HepG2 (cell line): Measurements from ENCODE around the gene TPI1. TPM values are rescaled to one million over a fixed set of nuclear protein-coding genes. Genes with fewer than 3 reads are reported as not detected.

Experiments used
- ARHGAP35 ChIP-seq: sonication (generic); formaldehyde crosslinking; IDR thresholded peaks from 2 replicates; pipeline ENCODE4 v1.9.0; 2022; ENCODE audit warnings: mild to moderate bottlenecking, inconsistent platforms, moderate library complexity, missing genetic modification reagents, borderline replicate concordance
- HMG20A ChIP-seq: IDR thresholded peaks from 2 replicates; pipeline ENCODE4 v1.6.1; 2016; ENCODE audit warnings: borderline replicate concordance
- JARID2 ChIP-seq: sonication (generic); formaldehyde crosslinking; IDR thresholded peaks from 2 replicates; pipeline ENCODE4 v1.8.1; 2023; ENCODE audit warnings: missing genetic modification reagents, inconsistent platforms; ENCODE audit not compliant: insufficient replicate concordance
- MTERF4 ChIP-seq: sonication (generic); formaldehyde crosslinking; IDR thresholded peaks from 2 replicates; pipeline ENCODE4 v1.8.0; 2023; ENCODE audit warnings: mild to moderate bottlenecking, missing genetic modification reagents
- MZF1 ChIP-seq: sonication (generic); formaldehyde crosslinking; IDR thresholded peaks from 2 replicates; pipeline ENCODE4 v1.8.1; 2023; ENCODE audit warnings: mild to moderate bottlenecking, missing genetic modification reagents, borderline replicate concordance
- NR0B2 ChIP-seq: sonication (generic); formaldehyde crosslinking; IDR thresholded peaks from 2 replicates; pipeline ENCODE4 v1.4.0; 2020; ENCODE audit warnings: mild to moderate bottlenecking, missing genetic modification reagents
- PITX1 ChIP-seq: sonication (generic); formaldehyde crosslinking; IDR thresholded peaks from 2 replicates; pipeline ENCODE4 v1.5.1; 2020; ENCODE audit warnings: mild to moderate bottlenecking, missing genetic modification reagents
- RBM39 ChIP-seq: fragments of 200-400 bp; formaldehyde crosslinking; IDR thresholded peaks from one replicate; pipeline ENCODE4 v1.6.1; 2018; ENCODE audit warnings: antibody characterized with exemption, mild to moderate bottlenecking, low read depth, low read length; ENCODE audit not compliant: poor library complexity, severe bottlenecking
- ZBTB42 ChIP-seq: sonication (generic); formaldehyde crosslinking; IDR thresholded peaks from 2 replicates; pipeline ENCODE4 v1.5.0; 2020; ENCODE audit warnings: mild to moderate bottlenecking, missing genetic modification reagents
- ZFP1 ChIP-seq: IDR thresholded peaks from 2 replicates; pipeline ENCODE4 v1.6.1; 2016
- ZNF101 ChIP-seq: sonication (generic); formaldehyde crosslinking; IDR thresholded peaks from 2 replicates; pipeline ENCODE4 v1.4.0; 2020; ENCODE audit warnings: mild to moderate bottlenecking, low read depth, missing genetic modification reagents, borderline replicate concordance
- ZNF282 ChIP-seq: fragments of 450-650 bp; IDR thresholded peaks from 2 replicates; pipeline ENCODE4 v1.6.1; 2018; ENCODE audit not compliant: partially characterized antibody
- ZNF343 ChIP-seq: sonication (generic); formaldehyde crosslinking; IDR thresholded peaks from 2 replicates; pipeline ENCODE4 v1.4.0; 2020; ENCODE audit warnings: mild to moderate bottlenecking, missing genetic modification reagents
- ZNF414 ChIP-seq: sonication (generic); formaldehyde crosslinking; IDR thresholded peaks from 2 replicates; pipeline ENCODE4 v1.5.0; 2020; ENCODE audit warnings: missing genetic modification reagents
- ZNF891 ChIP-seq: sonication (generic); formaldehyde crosslinking; IDR thresholded peaks from 2 replicates; pipeline ENCODE4 v1.5.0; 2020; ENCODE audit warnings: mild to moderate bottlenecking, missing genetic modification reagents
- polyA plus RNA-seq, 8 experiments: library from polyadenylated mRNA; depleted of rRNA in 3 of 8; stranded (reverse) in 7 of 8; unstranded in 1 of 8; fragments of >200 nt; fragmentation: Illumina TruSeq in 4 of 8; extraction: Trizol in 4 of 8; gene quantifications; 2 replicates each; pipeline versions ENCODE4 v1.2.1 to v1.2.3, GENCODE V29; 2011 to 2016; ENCODE audit warnings: low read depth in 4 of 8, missing spikeins in 1 of 8, mixed read lengths in 1 of 8; ENCODE audit not compliant: insufficient read depth in 1 of 8
- total RNA-seq, 5 experiments: library from RNA; depleted of rRNA; stranded (reverse); fragments of >200 nt; fragmentation: Illumina TruSeq; extraction: Trizol; gene quantifications; 2 replicates each; pipeline ENCODE4 v1.2.3, GENCODE V29; 2016; ENCODE audit warnings: low read depth in 1 of 5
- TF ChIP-seq, protein P1 (sequence below): IDR thresholded peaks from 2 replicates; pipeline ENCODE4 v1.6.1; 2016; ENCODE audit warnings: mild to moderate bottlenecking
- TF ChIP-seq, protein P2 (sequence below): sonication (generic); formaldehyde crosslinking; IDR thresholded peaks from 2 replicates; pipeline ENCODE4 v1.4.0; 2020; ENCODE audit warnings: missing genetic modification reagents, borderline replicate concordance
- TF ChIP-seq, protein P3 (sequence below): sonication (generic); formaldehyde crosslinking; IDR thresholded peaks from 2 replicates; pipeline ENCODE4 v1.8.1; 2023; ENCODE audit warnings: mild to moderate bottlenecking, missing genetic modification reagents

Gene TPI1
- total and polyA plus RNA-seq, 2 of the 13 experiments (the other 11 are each of a cell fraction or from before 2014, with no cell fraction given), result 945 to 2,535 TPM

- peak; percentile 68 for TF ChIP-seq RBM39
- TF ChIP-seq ARHGAP35 (CRISPR knock-in tag), result no peak
- TF ChIP-seq, protein P1, sequence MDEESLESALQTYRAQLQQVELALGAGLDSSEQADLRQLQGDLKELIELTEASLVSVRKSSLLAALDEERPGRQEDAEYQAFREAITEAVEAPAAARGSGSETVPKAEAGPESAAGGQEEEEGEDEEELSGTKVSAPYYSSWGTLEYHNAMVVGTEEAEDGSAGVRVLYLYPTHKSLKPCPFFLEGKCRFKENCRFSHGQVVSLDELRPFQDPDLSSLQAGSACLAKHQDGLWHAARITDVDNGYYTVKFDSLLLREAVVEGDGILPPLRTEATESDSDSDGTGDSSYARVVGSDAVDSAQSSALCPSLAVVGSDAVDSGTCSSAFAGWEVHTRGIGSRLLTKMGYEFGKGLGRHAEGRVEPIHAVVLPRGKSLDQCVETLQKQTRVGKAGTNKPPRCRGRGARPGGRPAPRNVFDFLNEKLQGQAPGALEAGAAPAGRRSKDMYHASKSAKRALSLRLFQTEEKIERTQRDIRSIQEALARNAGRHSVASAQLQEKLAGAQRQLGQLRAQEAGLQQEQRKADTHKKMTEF (CRISPR knock-in tag), result no peak
- no peak for TF ChIP-seq MZF1 (CRISPR knock-in tag)
- no peak for TF ChIP-seq JARID2 (CRISPR knock-in tag)
- TF ChIP-seq NR0B2, result no peak
- no peak for TF ChIP-seq ZNF343 (CRISPR knock-in tag)
- no peak for TF ChIP-seq ZBTB42 (CRISPR knock-in tag)
- peak; percentile 28; the same call in 1 of the 2 replicates for TF ChIP-seq PITX1 (CRISPR knock-in tag)
- TF ChIP-seq, protein P2, sequence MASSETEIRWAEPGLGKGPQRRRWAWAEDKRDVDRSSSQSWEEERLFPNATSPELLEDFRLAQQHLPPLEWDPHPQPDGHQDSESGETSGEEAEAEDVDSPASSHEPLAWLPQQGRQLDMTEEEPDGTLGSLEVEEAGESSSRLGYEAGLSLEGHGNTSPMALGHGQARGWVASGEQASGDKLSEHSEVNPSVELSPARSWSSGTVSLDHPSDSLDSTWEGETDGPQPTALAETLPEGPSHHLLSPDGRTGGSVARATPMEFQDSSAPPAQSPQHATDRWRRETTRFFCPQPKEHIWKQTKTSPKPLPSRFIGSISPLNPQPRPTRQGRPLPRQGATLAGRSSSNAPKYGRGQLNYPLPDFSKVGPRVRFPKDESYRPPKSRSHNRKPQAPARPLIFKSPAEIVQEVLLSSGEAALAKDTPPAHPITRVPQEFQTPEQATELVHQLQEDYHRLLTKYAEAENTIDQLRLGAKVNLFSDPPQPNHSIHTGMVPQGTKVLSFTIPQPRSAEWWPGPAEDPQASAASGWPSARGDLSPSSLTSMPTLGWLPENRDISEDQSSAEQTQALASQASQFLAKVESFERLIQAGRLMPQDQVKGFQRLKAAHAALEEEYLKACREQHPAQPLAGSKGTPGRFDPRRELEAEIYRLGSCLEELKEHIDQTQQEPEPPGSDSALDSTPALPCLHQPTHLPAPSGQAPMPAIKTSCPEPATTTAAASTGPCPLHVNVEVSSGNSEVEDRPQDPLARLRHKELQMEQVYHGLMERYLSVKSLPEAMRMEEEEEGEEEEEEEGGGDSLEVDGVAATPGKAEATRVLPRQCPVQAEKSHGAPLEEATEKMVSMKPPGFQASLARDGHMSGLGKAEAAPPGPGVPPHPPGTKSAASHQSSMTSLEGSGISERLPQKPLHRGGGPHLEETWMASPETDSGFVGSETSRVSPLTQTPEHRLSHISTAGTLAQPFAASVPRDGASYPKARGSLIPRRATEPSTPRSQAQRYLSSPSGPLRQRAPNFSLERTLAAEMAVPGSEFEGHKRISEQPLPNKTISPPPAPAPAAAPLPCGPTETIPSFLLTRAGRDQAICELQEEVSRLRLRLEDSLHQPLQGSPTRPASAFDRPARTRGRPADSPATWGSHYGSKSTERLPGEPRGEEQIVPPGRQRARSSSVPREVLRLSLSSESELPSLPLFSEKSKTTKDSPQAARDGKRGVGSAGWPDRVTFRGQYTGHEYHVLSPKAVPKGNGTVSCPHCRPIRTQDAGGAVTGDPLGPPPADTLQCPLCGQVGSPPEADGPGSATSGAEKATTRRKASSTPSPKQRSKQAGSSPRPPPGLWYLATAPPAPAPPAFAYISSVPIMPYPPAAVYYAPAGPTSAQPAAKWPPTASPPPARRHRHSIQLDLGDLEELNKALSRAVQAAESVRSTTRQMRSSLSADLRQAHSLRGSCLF (CRISPR knock-in tag), result no peak
- TF ChIP-seq, protein P3, sequence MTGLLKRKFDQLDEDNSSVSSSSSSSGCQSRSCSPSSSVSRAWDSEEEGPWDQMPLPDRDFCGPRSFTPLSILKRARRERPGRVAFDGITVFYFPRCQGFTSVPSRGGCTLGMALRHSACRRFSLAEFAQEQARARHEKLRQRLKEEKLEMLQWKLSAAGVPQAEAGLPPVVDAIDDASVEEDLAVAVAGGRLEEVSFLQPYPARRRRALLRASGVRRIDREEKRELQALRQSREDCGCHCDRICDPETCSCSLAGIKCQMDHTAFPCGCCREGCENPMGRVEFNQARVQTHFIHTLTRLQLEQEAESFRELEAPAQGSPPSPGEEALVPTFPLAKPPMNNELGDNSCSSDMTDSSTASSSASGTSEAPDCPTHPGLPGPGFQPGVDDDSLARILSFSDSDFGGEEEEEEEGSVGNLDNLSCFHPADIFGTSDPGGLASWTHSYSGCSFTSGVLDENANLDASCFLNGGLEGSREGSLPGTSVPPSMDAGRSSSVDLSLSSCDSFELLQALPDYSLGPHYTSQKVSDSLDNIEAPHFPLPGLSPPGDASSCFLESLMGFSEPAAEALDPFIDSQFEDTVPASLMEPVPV, result no peak
- TF ChIP-seq ZNF282, result no peak
- 0 out of 2 replicates have a peak, but pooled peaks have one; percentile 7 for TF ChIP-seq HMG20A
- no peak for TF ChIP-seq ZNF414 (CRISPR knock-in tag)
- no peak for TF ChIP-seq ZNF891
- no peak for TF ChIP-seq MTERF4
- no peak for TF ChIP-seq ZFP1 (CRISPR knock-in tag)
- no peak for TF ChIP-seq ZNF101
These were observed 4.0 kb downstream of the TPI1 start (continued) for GRCh38 chr12:6871052-6871957.
